NCI-H1417 treated with DMSO at 0.1 percent for 48 hours (cell line): ENCODE results near the gene FHIT.

Source experiments
- DNase-seq: peaks from one replicate; lab custom pipeline; 2025; lab: John Stamatoyannopoulos, UW

Gene FHIT

GRCh38 chr3:60277361-60277800 lies 973.9 kb downstream of the FHIT start:
- DNase-seq, result no peak

- no peak for DNase-seq
Observed at GRCh38 chr3:60276615-60277014, 974.6 kb downstream of the FHIT start.

GRCh38 chr3:60274646-60275045 lies 976.6 kb downstream of the FHIT start:
- DNase-seq, result no peak

- no peak for DNase-seq
Observed at GRCh38 chr3:60274098-60274497, 977.2 kb downstream of the FHIT start.

GRCh38 chr3:60269829-60270266 lies 981.4 kb downstream of the FHIT start:
- no peak for DNase-seq

- no peak for DNase-seq
Observed at GRCh38 chr3:60269377-60269776, 981.9 kb downstream of the FHIT start.

GRCh38 chr3:60268123-60268522 lies 983.1 kb downstream of the FHIT start:
- DNase-seq, result no peak

- DNase-seq, result no peak
Observed at GRCh38 chr3:60266444-60266843, 984.8 kb downstream of the FHIT start.

- DNase-seq, result no peak
Observed at GRCh38 chr3:60263191-60263590, 988.1 kb downstream of the FHIT start.

GRCh38 chr3:60262546-60262945 lies 988.7 kb downstream of the FHIT start:
- no peak for DNase-seq

- no peak for DNase-seq
Observed at GRCh38 chr3:60260546-60260945, 990.7 kb downstream of the FHIT start.

- DNase-seq, result no peak
Observed at GRCh38 chr3:60250810-60251209, 1000.4 kb downstream of the FHIT start.

GRCh38 chr3:60250206-60250605 lies 1001.0 kb downstream of the FHIT start:
- DNase-seq, result no peak

GRCh38 chr3:60246361-60246760 lies 1004.9 kb downstream of the FHIT start:
- DNase-seq, result no peak

- no peak for DNase-seq
Observed at GRCh38 chr3:60243456-60243855, 1007.8 kb downstream of the FHIT start.

- DNase-seq, result peak; percentile 21
Observed at GRCh38 chr3:60240492-60240891, 1010.8 kb downstream of the FHIT start.

- no peak for DNase-seq
Observed at GRCh38 chr3:60238550-60238949, 1012.7 kb downstream of the FHIT start.

GRCh38 chr3:60229502-60229901 lies 1021.8 kb downstream of the FHIT start:
- no peak for DNase-seq

- DNase-seq, result no peak
Observed at GRCh38 chr3:60228823-60229222, 1022.4 kb downstream of the FHIT start.

- no peak for DNase-seq
Observed at GRCh38 chr3:60226912-60227311, 1024.3 kb downstream of the FHIT start.

GRCh38 chr3:60225848-60226247 lies 1025.4 kb downstream of the FHIT start:
- no peak for DNase-seq

- no peak for DNase-seq
Observed at GRCh38 chr3:60220768-60221167, 1030.5 kb downstream of the FHIT start.

- no peak for DNase-seq
Observed at GRCh38 chr3:60219501-60219900, 1031.8 kb downstream of the FHIT start.

- no peak for DNase-seq
Observed at GRCh38 chr3:60217156-60217911, 1033.9 kb downstream of the FHIT start.
